ENCODE data around the gene RPL10A. TPM values are rescaled to one million over a fixed set of nuclear protein-coding genes. Genes with fewer than 3 reads are reported as not detected.

The RPL10A gene
- polyA plus RNA-seq (2012; rRNA removed) = 2,393 and 3,548 TPM in 2 replicates
- 2,837 and 3,167 TPM in 2 replicates for polyA plus RNA-seq (2012; cell fraction: cytosol; rRNA removed)
- polyA plus RNA-seq (2012; cell fraction: nucleus; rRNA removed) = 1,325 and 1,532 TPM in 2 replicates

DNA sequence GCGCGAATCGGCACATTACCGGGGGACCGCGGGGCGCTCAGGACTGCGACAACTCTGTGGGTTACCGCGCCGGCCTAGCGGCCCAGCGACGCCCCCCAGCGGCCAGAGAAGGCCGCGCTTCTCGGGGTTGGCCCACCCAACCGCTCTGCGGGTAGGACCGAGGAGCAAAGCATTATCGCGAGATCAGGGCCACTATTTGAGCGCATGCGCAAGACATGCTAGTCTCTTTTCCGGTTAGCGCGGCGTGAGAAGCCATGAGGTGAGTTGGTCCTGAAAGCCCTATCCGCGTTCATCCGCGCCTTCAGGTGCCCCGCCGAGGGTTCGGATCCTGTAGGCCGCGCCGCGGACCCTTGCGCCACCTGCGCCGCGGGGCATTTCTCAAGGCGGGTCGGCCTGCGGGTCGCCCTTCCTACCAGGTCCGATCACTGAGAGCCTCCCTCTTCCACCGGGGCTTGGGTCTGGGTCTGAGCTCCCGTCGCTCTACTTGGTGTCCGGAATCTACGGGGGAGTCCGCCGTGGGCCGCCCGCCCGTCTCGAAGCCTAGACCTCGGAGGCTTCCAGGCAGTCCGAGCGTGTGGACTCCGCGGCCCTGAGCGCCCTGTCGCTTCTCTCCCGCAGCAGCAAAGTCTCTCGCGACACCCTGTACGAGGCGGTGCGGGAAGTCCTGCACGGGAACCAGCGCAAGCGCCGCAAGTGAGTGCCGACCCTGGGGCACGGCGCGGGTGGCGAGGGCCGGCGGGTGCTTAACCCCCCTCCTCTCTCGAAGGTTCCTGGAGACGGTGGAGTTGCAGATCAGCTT is at the start of gene RPL10A:
Gene RPL10A, plus strand, starts transcription at position 221 of the 799 bp plus-strand sequence. Its CDS starts 34 bp downstream, at position 255.
- H3F3A ChIP-seq (replicated peaks; ENCODE audit: insufficient read depth) = peaks cover 45% of the 10 kb centered on the region
- H3K36me3 ChIP-seq (replicated peaks in 1 of 2; ENCODE audit: control insufficient read depth in 1 of 2, insufficient read depth in 2 of 2, low read length in 1 of 2) = peaks cover 25 to 38% of the 10 kb centered on the region in 2 experiments
- DNase-seq = peak; percentile 97
- POLR2A ChIA-PET = interaction anchor here (0.9 to 1.8 kb wide), 4 partner anchors 30 to 126 kb away, joined by 4 to 6 read pairs (median 4); no protein-coding TSS in a partner anchor
- H2AFZ ChIP-seq (ENCODE audit: low read depth) = peak within 1 kb of the TSS; percentile 90
- peaks cover 46% of the 10 kb centered on the region for H4K20me1 ChIP-seq (ENCODE audit: insufficient read depth)
- H3K79me2 ChIP-seq (ENCODE audit: insufficient read depth) = peaks cover 38% of the 10 kb centered on the region
- no peaks in the 10 kb centered on the region for H3K9me3 ChIP-seq
- peak within 1 kb of the TSS; percentile 95 for H3K9ac ChIP-seq
- H3K9me2 ChIP-seq = no peaks in the 10 kb centered on the region
- peak within 1 kb of the TSS; percentile 67 to 90 for H3K4me3 ChIP-seq (ENCODE audit: low read depth in 2 of 2, low read length in 1 of 2)
- H3K27me3 ChIP-seq (ENCODE audit: insufficient read depth) = no peaks in the 10 kb centered on the region
- WGBS (ENCODE audit: low lambda C conversion rate) = 1% methylated on average over 17 of the region's 86 CpGs
- CTCF ChIA-PET = interaction anchor here (0.6 to 6.6 kb wide), 25 partner anchors 9 to 270 kb away, joined by 3 to 102 read pairs (median 3); partner anchors contain the start of genes ARMC12, FANCE, PPARD and TEAD3
- H3K4me2 ChIP-seq = peak within 1 kb of the TSS; percentile 90
- peaks cover 23 to 26% of the 10 kb centered on the region in 2 experiments; a peak in 3 of 4 replicates for H3K4me1 ChIP-seq (ENCODE audit: control insufficient read depth in 1 of 2, insufficient read depth in 2 of 2, low read depth in 1 of 2, low read length in 1 of 2)
- H3K27ac ChIP-seq (ENCODE audit: low read depth in 2 of 2, low read length in 1 of 2) = peak within 1 kb of the TSS; percentile 85 to 89
- TF ChIP-seq, protein P1, sequence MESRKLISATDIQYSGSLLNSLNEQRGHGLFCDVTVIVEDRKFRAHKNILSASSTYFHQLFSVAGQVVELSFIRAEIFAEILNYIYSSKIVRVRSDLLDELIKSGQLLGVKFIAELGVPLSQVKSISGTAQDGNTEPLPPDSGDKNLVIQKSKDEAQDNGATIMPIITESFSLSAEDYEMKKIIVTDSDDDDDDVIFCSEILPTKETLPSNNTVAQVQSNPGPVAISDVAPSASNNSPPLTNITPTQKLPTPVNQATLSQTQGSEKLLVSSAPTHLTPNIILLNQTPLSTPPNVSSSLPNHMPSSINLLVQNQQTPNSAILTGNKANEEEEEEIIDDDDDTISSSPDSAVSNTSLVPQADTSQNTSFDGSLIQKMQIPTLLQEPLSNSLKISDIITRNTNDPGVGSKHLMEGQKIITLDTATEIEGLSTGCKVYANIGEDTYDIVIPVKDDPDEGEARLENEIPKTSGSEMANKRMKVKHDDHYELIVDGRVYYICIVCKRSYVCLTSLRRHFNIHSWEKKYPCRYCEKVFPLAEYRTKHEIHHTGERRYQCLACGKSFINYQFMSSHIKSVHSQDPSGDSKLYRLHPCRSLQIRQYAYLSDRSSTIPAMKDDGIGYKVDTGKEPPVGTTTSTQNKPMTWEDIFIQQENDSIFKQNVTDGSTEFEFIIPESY (IDR thresholded peaks at IDR 0.05; ENCODE audit: borderline replicate concordance, low read depth) = peak; percentile 99
- TF ChIP-seq USF2 (IDR thresholded peaks at IDR 0.05; ENCODE audit: borderline replicate concordance, low read depth, low read length) (no peak), NRF1 (IDR thresholded peaks at IDR 0.05; ENCODE audit: low read depth, low read length) (peak; percentile 72), RAD21 (IDR thresholded peaks at IDR 0.05; ENCODE audit: low read length) (peak; percentile 77), IRF3 (IDR thresholded peaks at IDR 0.05; ENCODE audit: low read depth, low read length) (no peak), SIN3A (IDR thresholded peaks at IDR 0.05; ENCODE audit: borderline replicate concordance, low read depth, low read length) (peak; percentile 97; the same call in 1 of the 2 replicates), TEAD4 (IDR thresholded peaks at IDR 0.05; ENCODE audit: borderline replicate concordance, insufficient read depth) (0 out of 2 replicates have a peak, but pooled peaks have one; percentile 9), REST (IDR thresholded peaks at IDR 0.05; ENCODE audit: low read depth, low read length) (peak; percentile 78), GATA2 (CRISPR knock-in tag; IDR thresholded peaks at IDR 0.05) (peak; percentile 27; the same call in 1 of the 2 replicates), EZH2phosphoT487 (IDR thresholded peaks at IDR 0.05; ENCODE audit: borderline replicate concordance, low read depth) (no peak), ELF1 (IDR thresholded peaks at IDR 0.05) (peak; percentile 82; the same call in 1 of the 2 replicates), SMC3 (IDR thresholded peaks at IDR 0.05; ENCODE audit: low read depth, low read length) (peak; percentile 66; the same call in 1 of the 2 replicates), YY1 (IDR thresholded peaks at IDR 0.05; ENCODE audit: low read depth) (peak; percentile 77; the same call in 1 of the 2 replicates), FOXJ3 (CRISPR knock-in tag; IDR thresholded peaks at IDR 0.05) (peak; percentile 45; the same call in 1 of the 2 replicates), FOSL2 (IDR thresholded peaks at IDR 0.05; ENCODE audit: borderline replicate concordance, low read depth) (no peak), RCOR1 (IDR thresholded peaks at IDR 0.05; ENCODE audit: low read length) (peak; percentile 46), RFX5 (IDR thresholded peaks at IDR 0.05; ENCODE audit: low read length) (no peak), MXI1 (IDR thresholded peaks at IDR 0.05; ENCODE audit: low read depth, low read length) (peak; percentile 89; the same call in 1 of the 2 replicates), EP300 (IDR thresholded peaks at IDR 0.05; ENCODE audit: borderline replicate concordance in 1 of 2, low read depth in 1 of 2, low read length in 1 of 2) (no peak)
- TF ChIP-seq, protein P2, sequence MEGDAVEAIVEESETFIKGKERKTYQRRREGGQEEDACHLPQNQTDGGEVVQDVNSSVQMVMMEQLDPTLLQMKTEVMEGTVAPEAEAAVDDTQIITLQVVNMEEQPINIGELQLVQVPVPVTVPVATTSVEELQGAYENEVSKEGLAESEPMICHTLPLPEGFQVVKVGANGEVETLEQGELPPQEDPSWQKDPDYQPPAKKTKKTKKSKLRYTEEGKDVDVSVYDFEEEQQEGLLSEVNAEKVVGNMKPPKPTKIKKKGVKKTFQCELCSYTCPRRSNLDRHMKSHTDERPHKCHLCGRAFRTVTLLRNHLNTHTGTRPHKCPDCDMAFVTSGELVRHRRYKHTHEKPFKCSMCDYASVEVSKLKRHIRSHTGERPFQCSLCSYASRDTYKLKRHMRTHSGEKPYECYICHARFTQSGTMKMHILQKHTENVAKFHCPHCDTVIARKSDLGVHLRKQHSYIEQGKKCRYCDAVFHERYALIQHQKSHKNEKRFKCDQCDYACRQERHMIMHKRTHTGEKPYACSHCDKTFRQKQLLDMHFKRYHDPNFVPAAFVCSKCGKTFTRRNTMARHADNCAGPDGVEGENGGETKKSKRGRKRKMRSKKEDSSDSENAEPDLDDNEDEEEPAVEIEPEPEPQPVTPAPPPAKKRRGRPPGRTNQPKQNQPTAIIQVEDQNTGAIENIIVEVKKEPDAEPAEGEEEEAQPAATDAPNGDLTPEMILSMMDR (IDR thresholded peaks at IDR 0.05) = peak; percentile 96

All from SK-N-SH (cell line).